GM21529 (cell line): ENCODE results near the gene TJP3.

Experiments
- ATAC-seq: cut with Tn5 transposase; IDR thresholded peaks from one replicate; pipeline ENCODE4 v1.9.1; 2021; ENCODE audit not compliant: unreplicated experiment

TJP3 gene

GRCh38 chr19:3670796-3671679, 37.1 kb upstream of the TJP3 start:
- no peak for ATAC-seq

DNA sequence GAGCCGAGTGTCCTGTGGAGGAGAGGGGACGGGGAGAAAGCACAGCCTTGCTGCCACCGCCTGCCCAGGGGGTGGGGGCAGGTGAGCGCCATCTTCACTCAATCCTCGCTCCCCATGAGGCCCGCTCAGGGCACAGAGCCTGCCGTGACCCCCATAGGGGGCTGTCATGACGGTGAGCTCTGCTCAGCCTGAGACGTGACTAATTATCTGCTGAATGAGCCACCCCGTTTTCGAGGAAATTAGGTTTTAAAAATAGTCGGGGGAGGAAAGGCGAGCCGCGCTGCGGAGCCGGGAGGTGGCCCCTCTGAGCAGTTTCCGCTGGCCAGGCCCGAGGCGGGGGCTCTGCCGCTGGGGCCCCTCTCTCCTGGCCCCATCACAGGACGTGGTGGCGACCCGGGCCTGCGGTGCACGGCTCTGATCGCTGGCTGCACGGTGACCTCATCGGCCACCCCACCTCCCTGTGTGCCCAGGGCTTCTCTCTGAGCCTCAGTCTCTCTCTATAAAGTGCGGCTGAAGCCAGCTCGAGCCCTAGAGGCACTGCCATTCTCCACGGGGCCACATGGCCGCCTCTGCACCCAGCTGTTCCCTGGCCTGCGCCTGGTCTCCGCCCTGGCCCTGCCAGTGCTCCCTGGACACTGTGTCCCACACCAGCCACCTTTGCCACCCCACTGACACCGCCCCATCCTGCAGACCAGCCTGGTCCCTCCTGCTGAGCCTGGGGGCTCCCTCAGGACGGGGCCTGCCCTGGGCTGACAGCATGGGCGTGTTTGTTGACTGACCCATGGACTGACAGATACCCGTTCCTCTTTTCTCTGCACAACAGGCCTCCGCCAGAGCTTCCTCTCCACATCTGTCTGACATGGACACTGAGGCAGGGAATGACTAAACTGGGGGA, 36.3 kb upstream of the TJP3 start:
- no peak for ATAC-seq

GRCh38 chr19:3672575-3672948, 35.6 kb upstream of the TJP3 start:
- ATAC-seq = no peak

DNA sequence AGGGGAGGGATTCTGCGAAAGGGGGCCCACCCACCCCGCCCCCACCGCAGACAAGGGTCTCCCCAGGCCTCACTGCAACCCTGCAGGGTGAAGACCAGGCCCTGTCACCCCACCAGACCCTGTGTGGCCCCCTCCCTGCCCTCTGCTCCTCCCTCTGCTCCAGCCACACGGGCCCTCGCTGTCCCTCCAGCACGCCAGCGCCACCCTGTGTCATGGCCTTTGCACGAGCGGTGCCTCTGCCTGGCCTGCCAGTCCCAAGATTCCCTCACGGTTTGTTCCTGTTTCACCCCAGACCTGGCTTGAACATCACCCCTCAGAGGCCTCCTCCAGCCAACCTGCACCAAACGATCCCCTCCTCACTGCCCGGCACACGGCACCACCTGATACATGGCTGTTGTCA, 35.2 kb upstream of the TJP3 start:
- no peak for ATAC-seq

DNA sequence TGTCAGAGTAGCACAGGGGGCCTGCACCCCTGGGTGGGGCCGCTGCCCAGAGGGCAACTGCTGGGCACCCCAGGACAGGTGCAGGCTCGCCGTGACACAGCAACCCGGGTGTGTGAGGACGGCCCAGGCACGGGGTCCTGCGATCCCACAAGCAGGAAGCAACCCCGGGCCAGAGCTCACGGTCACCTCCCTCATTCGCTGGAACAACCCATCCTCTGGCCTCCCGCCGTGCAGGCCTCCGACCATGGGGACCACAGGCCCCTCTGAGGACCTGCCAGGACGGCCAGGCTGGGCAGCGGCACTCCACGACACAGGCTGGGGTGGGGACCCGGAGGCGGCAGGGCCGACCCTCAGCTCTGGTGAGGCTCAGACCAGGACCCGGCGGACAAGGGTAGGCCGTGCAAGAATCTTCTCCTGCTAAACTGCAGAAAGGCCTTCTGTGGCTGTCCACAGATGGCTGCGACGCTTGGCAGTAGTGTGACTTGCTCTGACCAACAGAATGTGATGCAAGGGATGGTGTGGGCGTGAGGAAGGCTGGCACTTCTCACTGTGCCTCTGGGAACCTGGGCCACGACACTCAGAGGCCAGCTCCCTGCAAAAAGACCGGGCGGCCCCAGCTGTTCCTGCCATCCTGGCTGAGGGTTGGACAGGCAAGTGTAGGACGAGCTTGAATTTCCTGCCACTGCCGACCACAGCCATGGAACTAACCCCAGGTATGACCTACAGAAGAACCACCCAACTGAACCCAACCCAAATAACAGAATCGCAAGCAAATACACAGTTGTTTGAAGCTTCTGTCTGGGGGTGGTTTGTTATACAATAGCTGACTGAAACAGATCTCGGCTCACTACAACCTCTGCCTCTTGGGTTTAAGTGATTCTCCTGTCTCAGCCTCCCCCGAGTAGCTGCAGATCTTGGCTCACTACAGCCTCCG, 34.4 kb upstream of the TJP3 start:
- no peak for ATAC-seq

DNA sequence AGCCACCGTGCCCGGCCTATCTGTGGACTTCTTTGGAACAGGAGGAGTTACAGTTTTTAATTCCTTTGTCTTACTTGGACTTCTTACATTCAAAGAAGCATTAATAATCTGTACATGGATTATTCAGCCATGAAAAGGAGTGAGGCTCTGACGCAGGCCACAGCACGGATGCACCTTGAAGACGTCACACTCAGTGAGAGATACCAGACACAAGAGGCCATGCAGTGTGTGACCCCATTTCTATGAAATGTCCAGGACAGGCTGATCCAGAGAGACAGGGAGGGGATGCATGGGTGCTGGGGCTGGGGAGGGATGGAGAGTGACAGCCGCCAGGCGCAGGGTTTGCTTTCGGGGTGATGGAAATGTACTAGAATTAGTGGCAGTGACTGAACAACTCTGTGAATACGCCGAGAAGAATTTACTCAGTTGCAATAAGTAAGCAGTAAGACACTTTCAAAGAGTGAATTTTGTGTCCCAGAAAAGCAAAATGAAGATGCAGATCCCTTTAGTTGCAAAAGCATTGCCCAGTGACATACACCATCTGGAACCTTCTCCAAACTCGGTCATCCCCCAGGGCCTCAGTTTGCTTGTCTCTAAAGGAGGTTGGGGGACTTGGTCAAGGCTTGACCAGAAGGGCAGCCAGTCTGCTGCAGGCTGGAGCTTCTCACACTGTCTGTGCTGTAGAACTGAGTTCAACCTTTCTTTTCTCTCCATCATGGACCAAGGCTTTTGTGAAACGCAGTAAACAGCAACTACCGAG, 33.2 kb upstream of the TJP3 start:
- no peak for ATAC-seq

DNA sequence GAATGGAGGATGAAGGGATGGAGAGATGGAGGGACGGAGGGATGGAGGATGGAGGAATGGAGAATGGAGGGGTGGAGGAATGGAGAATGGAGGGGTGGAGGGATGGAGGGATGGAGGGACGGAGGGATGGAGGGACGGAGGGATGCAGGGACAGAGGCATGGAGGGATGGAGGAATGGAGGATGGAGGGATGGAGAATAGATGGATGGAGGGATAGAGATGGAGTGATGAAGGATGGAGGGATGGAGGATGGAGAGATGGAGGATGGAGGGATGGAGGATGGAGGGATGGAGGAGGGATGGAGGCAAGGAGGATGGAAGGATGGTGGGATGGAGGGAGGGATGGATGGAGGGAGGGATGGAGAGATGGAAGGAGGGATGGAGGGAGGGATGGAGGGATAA, 30.0 kb upstream of the TJP3 start:
- no peak for ATAC-seq

DNA sequence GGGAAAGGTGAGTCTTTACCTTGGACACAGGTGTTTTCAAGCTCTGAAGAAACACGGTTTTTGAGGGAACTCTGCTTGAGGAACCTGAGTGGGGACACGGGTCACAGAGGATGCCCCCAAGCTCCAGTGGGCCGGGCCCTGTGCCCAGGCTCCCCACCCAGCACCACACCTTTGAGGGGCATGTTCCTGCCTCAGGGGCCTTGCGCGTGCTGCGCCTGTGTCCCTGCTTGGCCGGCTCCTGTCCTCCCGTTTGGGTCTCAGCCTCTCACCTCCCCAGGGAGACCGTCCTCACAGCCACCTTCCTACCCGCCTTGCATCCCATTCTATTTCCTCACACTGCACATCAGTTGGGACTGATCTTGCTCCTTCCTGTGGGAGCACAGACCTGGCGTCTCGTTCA, 29.0 kb upstream of the TJP3 start:
- no peak for ATAC-seq

- ATAC-seq = no peak
Observed at GRCh38 chr19:3679581-3679980, 28.6 kb upstream of the TJP3 start.

DNA sequence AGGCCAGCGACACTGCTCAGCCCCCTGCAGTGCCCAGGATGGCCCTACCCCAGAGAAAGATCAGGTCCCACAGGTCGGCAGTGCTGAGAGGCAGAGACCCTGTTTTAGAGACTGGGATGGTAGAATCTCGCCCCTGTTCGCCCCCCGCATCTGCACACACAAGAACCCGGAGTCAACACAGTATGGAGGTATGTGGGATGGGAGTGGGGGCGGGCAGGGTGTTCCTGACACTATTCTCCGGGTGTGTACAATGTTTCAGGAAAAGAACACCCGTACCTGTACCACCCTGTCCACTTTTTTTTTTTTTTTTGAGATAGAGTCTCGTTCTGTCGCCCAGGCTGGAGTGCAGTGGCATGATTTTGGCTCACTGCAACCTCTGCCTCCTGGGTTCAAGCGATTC, 27.2 kb upstream of the TJP3 start:
- ATAC-seq = no peak

DNA sequence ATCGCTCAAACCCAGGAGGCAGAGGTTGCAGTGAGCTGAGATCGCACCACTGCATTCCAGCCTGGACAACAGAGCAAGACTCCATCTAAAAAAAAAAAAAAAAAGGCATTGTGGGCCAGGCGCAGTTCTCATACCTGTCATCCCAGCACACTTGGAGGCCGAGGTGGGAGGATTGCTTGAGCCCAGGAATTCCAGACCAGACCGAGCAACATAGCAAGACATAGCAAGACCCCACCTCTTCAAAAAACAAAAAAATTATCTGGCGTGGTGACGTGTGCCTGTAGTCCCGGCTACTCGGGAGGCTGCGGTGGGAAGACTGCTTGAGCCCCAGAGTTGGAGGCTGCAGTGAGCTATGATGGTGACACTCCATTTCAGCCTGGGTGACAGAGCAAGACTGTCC, 25.9 kb upstream of the TJP3 start:
- no peak for ATAC-seq

GRCh38 chr19:3682741-3683404, 25.3 kb upstream of the TJP3 start:
- no peak for ATAC-seq

GRCh38 chr19:3683405-3684053, 24.7 kb upstream of the TJP3 start:
- no peak for ATAC-seq

GRCh38 chr19:3684054-3684816, 23.9 kb upstream of the TJP3 start:
- no peak for ATAC-seq

- ATAC-seq = no peak
Observed at GRCh38 chr19:3684817-3685410, 23.3 kb upstream of the TJP3 start.

DNA sequence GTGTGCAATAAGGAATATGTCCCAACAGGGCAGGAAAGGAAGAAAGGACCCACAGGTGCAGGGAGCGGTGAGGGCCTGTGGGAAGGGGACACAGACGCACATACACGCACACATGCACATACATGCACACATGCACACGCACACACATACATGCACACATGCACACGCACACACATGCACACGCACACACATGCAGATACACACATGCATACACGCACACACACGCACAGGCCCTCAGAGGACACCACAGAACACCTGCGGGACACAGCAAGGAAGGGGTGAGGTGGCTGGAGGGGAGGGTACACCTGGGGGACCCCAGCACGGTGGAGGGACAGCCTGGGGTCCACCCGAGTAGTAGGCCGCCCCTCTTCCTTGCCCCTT, 20.8 kb upstream of the TJP3 start:
- ATAC-seq = no peak

- peak; percentile 39 for ATAC-seq
Observed at GRCh38 chr19:3687774-3688706, 20.1 kb upstream of the TJP3 start.
